NCI-H2171 (cell line): ENCODE measurements around the gene RABGAP1L.
"Not testable (repeated sequence)": the region's sequence is repeated elsewhere in the genome, so short reads cannot be mapped to it uniquely, and the experiment has no call there.

ENCODE experiments used
- DNase-seq: peaks from one replicate; lab custom pipeline; 2025; lab: John Stamatoyannopoulos, UW

Gene RABGAP1L

DNA sequence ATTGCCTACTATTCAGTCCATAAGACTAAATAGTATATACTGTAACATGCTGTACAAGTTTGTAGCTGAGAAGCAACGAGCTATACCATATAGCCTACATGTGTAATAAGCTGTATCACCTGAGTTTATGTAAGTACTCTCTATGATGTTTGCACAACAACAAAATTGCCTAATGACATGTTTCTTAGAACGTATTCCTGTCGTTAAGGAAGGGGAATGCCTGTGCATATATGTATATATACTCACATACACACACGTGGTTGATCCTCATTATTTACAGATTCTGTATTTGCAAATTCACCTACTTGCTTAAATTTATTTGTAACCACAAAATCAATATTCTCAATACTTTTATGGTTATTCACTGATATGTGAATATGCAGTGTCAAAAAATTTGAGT, 504.0 kb downstream of the RABGAP1L start:
- no peak for DNase-seq

DNA sequence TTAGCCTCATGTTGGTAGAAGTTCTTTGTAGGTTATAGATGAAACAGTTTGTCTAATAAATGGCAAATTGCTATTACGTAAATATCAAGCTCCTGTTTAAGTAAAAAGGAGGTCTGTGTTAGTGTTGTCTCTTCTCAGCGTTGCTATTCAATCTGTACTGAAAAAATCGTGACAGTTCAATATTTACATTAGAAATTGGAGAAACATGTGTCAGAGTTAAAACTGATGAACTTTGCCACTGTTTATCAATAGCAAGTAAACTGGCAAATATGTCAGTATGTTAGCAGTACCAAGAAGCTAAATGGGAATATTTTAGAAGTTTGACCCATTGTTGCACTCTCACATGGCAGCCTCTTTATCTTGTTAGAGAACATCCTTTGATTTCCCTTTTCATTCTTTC, 506.9 kb downstream of the RABGAP1L start:
- no peak for DNase-seq

GRCh38 chr1:174671826-174672225, 512.5 kb downstream of the RABGAP1L start:
- no peak for DNase-seq

GRCh38 chr1:174676856-174677255, 517.5 kb downstream of the RABGAP1L start:
- peak; percentile 66 for DNase-seq

- DNase-seq = no peak
Observed at GRCh38 chr1:174678657-174679056, 519.3 kb downstream of the RABGAP1L start.

DNA sequence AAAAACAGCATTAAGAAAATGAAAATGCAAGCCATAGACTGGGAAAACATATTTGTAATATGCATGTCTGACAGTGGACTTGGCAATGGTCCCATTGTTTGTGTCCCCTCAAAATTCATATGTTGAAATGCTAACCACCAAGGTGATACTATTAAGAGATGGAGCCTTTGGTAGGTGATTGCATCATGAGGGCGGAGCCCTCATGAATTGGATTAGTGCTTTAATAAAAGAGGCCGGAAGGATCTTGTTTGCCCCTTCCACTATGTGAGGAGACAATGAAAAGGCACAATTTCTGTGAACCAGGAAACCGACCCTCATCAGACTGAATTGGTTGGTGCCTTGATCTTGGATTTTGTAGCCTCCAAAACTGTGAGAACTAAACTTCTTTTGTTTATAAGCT, 520.8 kb downstream of the RABGAP1L start:
- DNase-seq = no peak

- DNase-seq = no peak
Observed at GRCh38 chr1:174682419-174683008, 523.2 kb downstream of the RABGAP1L start.

DNA sequence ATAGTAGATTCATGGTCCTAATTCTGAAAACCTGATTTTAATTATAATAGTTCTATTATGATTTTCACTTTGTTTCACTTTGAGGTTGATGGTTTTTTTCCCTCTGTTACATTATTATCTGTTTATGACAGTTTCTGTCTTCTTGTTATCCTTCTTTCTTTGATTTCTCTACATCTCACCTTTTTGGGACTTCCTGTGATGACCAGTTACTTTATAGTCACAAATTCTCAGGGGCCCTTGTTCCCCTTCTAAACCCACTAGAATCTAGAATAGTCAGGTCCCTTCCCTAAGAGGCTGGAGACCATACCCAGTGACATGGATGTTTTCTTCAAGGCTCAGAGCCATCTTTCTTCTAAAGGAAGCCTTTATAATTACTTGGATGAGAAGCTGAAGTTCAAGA, 526.9 kb downstream of the RABGAP1L start:
- DNase-seq = no peak

DNA sequence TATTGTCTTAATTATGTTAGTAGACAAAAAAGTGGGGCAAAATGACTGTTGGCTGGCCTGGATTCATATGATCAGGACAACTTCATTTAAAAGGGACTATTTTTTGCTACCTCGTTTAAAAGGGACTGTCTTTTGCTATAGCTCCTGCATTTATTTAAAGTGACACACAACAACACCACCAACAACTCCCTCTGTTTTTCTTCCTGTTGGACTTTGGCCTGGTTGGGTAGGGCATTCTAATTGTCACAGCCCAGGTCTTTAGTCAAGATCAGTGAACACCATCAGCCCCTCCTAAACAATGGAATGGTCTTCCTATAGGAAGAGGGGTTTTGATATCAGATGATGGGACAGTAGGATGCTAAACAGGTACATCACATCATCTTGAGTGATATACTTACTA, 530.2 kb downstream of the RABGAP1L start:
- DNase-seq = no peak

DNA sequence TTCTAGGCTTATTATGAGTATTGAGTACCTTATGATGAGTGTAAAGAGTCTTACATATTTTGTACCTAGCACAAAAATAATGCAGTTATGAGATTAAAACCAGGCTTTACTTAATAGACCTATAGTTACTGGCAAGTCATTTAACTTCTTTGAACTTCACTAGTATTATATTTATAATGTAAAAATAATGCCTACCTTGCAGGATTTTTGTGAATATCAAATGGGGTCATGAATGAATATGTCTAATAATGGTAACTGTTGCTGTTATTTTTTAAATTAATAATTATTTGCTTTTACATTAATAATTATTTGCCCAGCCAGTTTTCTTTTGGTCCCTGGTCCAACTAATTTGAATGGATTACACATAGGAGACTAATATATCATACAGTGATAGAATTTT, 530.9 kb downstream of the RABGAP1L start:
- no peak for DNase-seq

DNA sequence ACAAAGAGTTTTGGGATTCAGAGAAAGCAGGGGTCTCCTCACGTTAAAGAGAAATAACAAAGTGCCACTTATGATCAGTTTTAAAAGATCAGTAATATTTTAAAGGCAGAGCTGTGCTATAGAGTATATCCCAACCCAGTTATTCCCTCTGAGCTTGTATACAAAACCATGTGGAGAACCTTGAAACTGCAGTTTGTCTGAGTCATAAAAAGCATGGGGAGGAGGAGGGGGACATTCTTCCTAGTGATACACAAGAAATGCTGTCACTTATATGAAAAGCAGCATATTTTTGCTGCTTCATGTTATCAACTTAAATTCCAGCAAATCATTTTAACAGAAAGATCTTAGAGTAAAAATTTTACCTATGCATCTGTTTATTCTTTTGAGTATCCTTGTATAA, 533.0 kb downstream of the RABGAP1L start:
- DNase-seq = no peak

DNA sequence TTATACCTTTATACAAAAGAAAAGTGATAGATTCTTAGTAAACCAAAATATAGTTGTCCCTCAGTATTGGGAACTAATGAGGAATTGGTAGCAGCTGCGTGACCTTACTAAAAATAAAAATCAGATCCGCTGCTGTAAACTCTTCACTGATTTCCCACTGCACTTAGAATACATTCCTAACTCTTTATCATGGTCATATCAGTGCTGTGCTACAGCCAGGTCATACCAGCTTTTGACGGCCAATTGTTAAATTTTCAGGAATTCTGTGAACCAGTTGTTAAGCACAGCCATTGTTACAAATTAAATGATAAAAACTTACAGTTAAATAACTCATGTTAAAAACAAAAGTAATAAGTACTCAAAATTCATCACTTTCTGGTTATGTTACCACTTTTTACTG, 533.8 kb downstream of the RABGAP1L start:
- DNase-seq = no peak

- not testable (repeated sequence) for DNase-seq
Observed at GRCh38 chr1:174693539-174693938, 534.2 kb downstream of the RABGAP1L start.

DNA sequence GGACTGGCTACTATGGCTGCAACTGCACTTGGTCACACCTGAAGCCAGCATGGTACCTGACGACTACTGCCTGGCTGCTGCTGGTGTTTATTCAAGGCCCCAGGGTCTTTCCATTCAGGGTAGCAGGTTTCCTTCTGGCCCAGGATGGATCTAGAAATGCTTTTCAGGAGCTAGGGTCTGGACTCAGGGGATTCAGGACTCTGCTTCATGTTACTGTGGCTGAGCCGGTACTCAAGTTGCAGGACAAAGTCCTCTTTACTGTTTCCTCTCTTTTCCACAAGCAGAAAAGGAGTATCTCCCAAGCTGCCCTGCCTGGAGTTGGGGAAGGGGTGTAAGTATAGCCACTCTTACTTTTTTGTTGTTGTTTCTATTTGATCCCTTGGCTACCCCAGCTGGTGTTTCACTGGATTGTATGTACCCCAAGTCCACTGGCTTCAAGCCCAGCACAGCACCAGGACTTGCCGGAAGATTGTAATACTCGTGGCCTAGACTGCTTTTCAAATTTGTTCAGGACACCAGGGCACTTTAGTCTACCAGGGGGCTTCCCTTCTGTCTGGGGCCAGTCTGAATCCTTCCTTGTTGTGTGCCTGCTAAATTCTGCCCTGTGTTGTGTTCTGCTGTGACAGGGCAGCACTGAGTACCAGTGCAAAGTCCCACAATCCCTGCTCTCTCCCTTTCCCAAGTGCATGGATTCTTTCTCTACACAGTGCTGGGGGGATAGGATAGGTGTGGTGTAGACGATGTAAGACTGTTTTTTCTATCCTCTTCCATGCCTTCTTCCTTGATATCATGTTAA, 536.9 kb downstream of the RABGAP1L start:
- no peak for DNase-seq

- DNase-seq = no peak
Observed at GRCh38 chr1:174700314-174700713, 541.0 kb downstream of the RABGAP1L start.

DNA sequence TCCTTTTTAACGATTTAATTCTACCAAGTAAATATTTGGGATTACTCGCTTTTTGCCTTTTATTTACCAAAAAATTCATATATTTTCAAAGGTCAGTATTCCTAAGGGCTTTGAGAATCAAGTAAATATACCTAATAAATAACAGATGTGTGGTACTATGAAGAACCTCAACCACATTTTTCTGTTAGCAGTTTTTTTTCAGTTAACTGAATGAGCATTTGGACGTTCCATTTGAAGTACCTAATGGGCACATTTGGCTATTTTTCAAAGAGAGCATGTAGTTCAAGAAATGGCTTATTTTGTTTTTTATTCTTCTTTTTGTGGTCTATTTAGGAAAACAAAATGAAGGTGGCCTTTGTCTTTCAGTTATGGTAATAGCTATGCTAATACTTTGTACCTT, 541.5 kb downstream of the RABGAP1L start:
- DNase-seq = no peak

GRCh38 chr1:174701565-174701964, 542.2 kb downstream of the RABGAP1L start:
- no peak for DNase-seq

GRCh38 chr1:174702011-174702410, 542.7 kb downstream of the RABGAP1L start:
- DNase-seq = no peak

DNA sequence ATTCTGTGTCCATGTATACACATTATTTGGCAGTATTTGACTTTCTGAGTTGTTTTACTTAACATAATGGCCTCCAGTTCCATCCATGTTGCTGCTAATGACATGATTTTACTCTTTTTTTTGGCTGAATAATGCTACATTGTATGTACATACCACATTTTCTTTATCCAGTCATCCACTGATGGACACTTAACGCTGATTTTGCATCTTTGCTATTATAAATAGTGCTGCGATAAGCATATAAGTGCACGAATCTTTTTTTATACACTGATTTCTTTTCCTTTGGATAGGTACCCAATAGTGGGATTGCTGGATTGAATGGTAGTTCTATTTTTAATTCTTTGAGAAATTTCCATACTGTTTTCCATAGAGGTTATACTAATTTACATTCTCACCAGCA, 544.0 kb downstream of the RABGAP1L start:
- DNase-seq = no peak

DNA sequence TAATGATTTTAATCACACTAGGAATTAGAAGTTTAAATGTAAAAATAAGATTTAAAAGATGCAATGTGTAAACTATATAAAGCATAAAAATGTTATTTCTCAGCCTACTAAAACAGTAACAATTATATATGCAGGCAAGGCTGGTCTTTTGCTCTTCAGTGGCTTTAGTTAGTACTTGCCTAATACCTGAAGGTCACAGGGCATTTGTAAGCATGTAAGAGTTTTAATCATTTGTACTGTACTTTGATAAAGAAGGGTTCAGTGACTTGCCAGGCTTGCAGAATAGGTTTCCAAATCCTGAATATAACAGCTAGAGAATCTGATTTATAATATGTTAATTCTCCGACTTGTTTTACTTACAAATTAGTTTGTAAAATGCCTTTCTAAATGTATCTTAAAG, 545.0 kb downstream of the RABGAP1L start:
- no peak for DNase-seq

GRCh38 chr1:174710868-174711845, 551.8 kb downstream of the RABGAP1L start:
- no peak for DNase-seq

DNA sequence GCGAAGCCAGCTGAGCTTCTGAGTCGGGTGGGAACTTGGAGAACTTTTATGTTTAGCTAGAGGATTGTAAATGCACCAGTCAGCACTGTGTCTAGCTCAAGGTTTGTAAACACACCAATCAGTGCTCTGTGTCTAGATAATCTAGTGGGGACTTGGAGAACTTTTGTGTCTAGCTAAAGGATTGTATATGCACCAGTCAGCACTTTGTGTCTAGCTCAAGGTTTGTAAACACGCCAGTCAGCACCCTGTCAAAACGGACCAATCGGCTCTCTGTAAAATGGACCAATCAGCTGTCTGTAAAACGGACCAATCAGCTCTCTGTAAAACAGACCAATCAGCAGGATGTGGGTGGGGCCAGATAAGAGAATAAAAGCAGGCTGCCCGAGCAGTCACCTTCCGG, 552.5 kb downstream of the RABGAP1L start:
- DNase-seq = not testable (repeated sequence)

DNA sequence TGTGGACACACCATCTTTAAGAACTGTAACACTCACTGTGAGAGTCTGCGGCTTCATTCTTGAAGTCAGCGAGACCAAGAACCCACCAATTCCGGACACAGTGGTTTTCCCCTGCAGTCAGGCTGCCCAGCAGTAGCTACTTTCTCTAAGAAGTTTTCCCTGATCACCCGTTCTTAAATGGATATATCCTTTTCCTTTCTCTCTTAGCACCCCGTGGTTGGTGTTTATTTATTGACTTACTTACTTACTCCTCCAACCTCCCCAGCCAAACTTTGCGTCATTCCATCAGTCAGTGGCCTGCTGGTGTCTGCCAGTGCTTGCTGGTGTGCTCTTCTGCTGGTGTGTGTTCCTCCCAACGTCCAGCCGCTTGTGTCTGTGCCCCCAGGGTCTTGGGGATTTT, 553.2 kb downstream of the RABGAP1L start:
- DNase-seq = no peak
